Dedifferentiated amniotic fluid mesenchymal stem cell (primary cell): Measurements from ENCODE around the gene IFNLR1.

ENCODE experiments used
- DNase-seq: peaks from one replicate; pipeline ENCODE4 v3.0.0-alpha.2; 2016; ENCODE audit errors: extremely low spot score

IFNLR1 gene

GRCh38 chr1:24205345-24206082 is 18.4 kb upstream of the IFNLR1 start:
- no peak for DNase-seq

GRCh38 chr1:24204116-24204515 is 17.0 kb upstream of the IFNLR1 start:
- no peak for DNase-seq

GRCh38 chr1:24203404-24203803 is 16.3 kb upstream of the IFNLR1 start:
- no peak for DNase-seq

GRCh38 chr1:24202987-24203386 is 15.9 kb upstream of the IFNLR1 start:
- no peak for DNase-seq

- DNase-seq: no peak
Observed at GRCh38 chr1:24202556-24202955, 15.5 kb upstream of the IFNLR1 start.

GRCh38 chr1:24201941-24202440 is 14.9 kb upstream of the IFNLR1 start:
- peak; percentile 84 for DNase-seq

GRCh38 chr1:24199291-24199900 is 12.3 kb upstream of the IFNLR1 start:
- peak; percentile 42 for DNase-seq

GRCh38 chr1:24198766-24199165 is 11.7 kb upstream of the IFNLR1 start:
- no peak for DNase-seq

GRCh38 chr1:24195874-24196273 is 8.8 kb upstream of the IFNLR1 start:
- no peak for DNase-seq

- DNase-seq: no peak
Observed at GRCh38 chr1:24195136-24195535, 8.0 kb upstream of the IFNLR1 start.

- DNase-seq: no peak
Observed at GRCh38 chr1:24193046-24193445, 6.0 kb upstream of the IFNLR1 start.

- no peak for DNase-seq
Observed at GRCh38 chr1:24191860-24192259, 4.8 kb upstream of the IFNLR1 start.

- no peak for DNase-seq
Observed at GRCh38 chr1:24190983-24191461, 3.9 kb upstream of the IFNLR1 start.

- DNase-seq: no peak
Observed at GRCh38 chr1:24189528-24189927, 2.4 kb upstream of the IFNLR1 start.

GRCh38 chr1:24186711-24186992 is 437 bp downstream of the IFNLR1 start:
- no peak for DNase-seq

- no peak for DNase-seq
Observed at GRCh38 chr1:24186031-24186710, 918 bp downstream of the IFNLR1 start.

- no peak for DNase-seq
Observed at GRCh38 chr1:24185076-24185475, 2.0 kb downstream of the IFNLR1 start.

GRCh38 chr1:24182061-24182460 is 5.0 kb downstream of the IFNLR1 start:
- no peak for DNase-seq

GRCh38 chr1:24181619-24182018 is 5.5 kb downstream of the IFNLR1 start:
- DNase-seq: no peak

GRCh38 chr1:24180676-24181075 is 6.4 kb downstream of the IFNLR1 start:
- DNase-seq: no peak

GRCh38 chr1:24179251-24179840 is 7.7 kb downstream of the IFNLR1 start:
- no peak for DNase-seq

GRCh38 chr1:24178407-24178806 is 8.7 kb downstream of the IFNLR1 start:
- DNase-seq: no peak

- DNase-seq: no peak
Observed at GRCh38 chr1:24177161-24177560, 9.9 kb downstream of the IFNLR1 start.
